Left colon (tissue), 2 donors: ENCODE results near the gene HSD17B1. TPM values are rescaled to one million over a fixed set of nuclear protein-coding genes. Genes with fewer than 3 reads are reported as not detected.
"Not testable (repeated sequence)": the region's sequence is repeated elsewhere in the genome, so short reads cannot be mapped to it uniquely, and the experiment has no call there.

Experiments
- ATAC-seq: fragments of 200-7000 bp; cut with Tn5 transposase; one replicate; pipeline ENCODE4 v1.9.1; 2020; ENCODE audit warnings: mild to moderate bottlenecking, moderate library complexity
- DNase-seq, 2 donors: peaks; one replicate each; pipeline ENCODE4 v3.0.0-alpha.2; 2020
- intact Hi-C, 2 donors: fragments of 100-400 bp; cut with DNase I in 1 of 2; cut with micrococcal nuclease in 1 of 2; formaldehyde crosslinking; loops; one replicate each; pipeline versions ENCODE4 v1.11.2 to v1.14.0; 2022; cut with DNase I, micrococcal nuclease
- total RNA-seq, 2 donors: library from RNA; stranded (reverse); fragmentation: NEBNext Ultra II Directional; extraction: Animal tissue kit (Norgen Biotek cat#: 25700); gene quantifications; one replicate each; pipeline ENCODE4 v1.2.1, GENCODE V29; 2021
- donor health status: DM: no; HTN: no; CAD: no.
- donor health status: DM: yes; HTN: yes; CAD: no.

The HSD17B1 gene
- total RNA-seq, 2 donors from 2014 or later: 0.85 to 0.98 TPM

DNA sequence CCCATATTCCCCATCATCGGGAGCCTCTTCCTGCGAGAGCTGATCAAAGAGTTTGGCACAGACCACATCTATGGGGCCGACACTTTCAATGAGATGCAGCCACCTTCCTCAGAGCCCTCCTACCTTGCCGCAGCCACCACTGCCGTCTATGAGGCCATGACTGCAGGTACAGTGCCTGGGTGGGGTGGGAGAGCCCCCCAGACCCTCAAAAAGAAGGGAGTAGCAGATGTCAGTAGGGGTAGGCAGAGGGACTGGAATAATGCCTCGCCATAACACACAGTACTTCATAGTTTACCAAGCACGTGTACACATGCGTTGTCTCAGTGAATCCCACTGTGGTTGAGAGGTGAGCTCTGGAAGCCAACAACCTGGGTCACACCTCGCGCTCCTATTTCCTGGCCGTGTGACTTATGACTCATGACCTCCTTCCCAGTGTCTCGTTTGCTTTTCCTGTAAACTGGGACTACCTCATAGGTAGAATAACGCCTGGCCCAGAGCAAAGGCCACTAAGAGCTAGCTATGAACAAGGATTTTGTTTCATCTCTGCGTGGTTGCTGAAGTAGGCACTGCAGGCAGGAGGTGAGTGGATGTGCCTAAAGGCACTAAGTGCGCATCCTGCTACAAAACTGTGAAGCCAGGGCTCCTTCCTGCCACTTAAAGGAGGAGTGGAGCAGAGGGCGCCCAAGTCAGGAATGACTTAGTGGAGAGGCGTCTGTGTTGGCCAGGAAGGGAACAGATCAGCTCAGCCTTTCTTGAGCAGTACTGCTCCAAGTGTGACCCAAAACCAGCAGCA, 11.5 kb upstream of the HSD17B1 start:
- intact Hi-C loops: no loop called here
- peak; percentile 40 to 72 for DNase-seq
- ATAC-seq: peak; percentile 79

DNA sequence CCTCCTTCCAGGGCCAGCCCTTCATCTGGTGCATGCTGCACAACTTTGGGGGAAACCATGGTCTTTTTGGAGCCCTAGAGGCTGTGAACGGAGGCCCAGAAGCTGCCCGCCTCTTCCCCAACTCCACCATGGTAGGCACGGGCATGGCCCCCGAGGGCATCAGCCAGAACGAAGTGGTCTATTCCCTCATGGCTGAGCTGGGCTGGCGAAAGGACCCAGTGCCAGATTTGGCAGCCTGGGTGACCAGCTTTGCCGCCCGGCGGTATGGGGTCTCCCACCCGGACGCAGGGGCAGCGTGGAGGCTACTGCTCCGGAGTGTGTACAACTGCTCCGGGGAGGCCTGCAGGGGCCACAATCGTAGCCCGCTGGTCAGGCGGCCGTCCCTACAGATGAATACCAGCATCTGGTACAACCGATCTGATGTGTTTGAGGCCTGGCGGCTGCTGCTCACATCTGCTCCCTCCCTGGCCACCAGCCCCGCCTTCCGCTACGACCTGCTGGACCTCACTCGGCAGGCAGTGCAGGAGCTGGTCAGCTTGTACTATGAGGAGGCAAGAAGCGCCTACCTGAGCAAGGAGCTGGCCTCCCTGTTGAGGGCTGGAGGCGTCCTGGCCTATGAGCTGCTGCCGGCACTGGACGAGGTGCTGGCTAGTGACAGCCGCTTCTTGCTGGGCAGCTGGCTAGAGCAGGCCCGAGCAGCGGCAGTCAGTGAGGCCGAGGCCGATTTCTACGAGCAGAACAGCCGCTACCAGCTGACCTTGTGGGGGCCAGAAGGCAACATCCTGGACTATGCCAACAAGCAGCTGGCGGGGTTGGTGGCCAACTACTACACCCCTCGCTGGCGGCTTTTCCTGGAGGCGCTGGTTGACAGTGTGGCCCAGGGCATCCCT, 9.3 kb upstream of the HSD17B1 start:
- DNase-seq: no peak
- intact Hi-C loops: no loop called here
- no peak for ATAC-seq

DNA sequence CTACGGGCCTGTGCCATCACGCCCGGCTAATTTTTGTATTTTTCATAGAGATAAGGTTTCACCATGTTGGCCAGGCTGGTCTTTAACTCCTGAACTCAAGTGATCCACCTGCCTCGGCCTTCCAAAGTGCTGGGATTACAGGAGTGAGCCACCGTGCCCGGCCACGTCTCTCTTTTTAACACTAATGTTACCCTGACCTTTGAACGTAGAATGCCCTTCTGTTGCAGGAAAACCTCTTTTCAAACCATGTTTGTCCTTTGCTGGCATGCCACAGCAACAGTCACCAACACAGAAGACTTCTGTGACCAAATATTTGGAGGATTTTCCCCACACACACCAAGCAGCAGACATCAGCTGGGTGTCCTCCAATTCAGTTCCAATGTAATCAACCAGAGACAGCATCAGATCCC, 7.8 kb upstream of the HSD17B1 start:
- intact Hi-C loops: no loop called here
- ATAC-seq: no peak

DNA sequence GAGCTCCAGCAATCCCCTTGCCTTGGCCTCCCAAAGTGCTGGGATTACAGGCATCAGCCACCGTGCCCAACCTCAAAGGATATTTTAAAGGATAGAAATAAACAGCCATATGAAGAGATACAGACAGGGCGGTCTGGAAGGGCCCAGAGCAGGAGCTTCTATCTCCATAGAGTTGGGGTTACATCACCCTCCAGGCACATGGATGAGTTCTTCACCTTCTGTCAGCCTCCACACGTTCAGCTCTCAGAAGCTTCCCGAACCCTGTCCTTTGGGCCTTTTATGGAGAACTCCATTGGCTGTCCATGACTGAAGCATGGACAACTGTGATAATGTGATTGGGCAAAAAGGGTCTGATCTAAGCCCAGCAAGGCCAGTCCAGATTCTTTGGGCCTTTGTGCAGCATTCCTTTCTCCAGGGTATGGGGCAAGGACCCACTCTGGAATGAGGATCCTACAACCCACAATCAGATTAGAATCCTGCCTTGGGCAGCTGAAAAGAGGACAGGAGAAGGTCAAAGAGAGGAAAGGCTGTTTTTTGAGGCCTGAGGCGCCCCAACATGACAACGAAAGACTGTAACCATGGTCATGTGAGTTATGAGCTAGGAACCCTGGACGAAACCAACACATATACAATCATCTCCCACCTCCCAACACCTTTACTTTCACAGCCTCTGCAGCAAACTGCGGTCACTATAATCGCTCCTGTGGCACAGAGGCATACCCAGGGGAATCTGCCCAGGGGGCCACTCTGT, 6.8 kb upstream of the HSD17B1 start:
- intact Hi-C loops, ATAC-seq, DNase-seq: not testable (repeated sequence)

More for the DNA sequence above, 7.8 kb upstream of the HSD17B1 start:
- no peak for DNase-seq

DNA sequence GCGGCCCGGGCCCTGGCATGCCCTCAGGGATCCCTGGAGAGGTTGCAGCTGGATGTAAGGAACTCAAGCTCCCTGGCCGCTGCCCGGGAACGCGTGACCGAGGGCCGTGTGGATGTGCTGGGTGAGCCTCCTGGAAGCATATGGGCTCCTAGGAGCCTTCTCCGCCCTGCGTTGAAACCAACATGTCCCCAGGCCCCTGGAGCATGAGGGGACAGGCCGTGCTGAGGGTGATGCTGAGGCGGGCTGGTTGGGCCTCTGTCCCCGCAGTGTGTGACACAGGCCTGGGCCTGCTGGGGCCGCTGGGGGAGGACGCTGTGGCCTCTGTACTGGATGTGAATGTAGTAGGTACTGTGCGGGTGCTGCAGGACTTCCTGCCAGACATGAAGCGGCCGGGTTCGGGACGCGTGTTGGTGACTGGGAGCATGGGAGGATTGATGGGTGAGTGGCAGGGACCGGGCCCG, 5.7 kb upstream of the HSD17B1 start:
- ATAC-seq (no peak), DNase-seq (peak in 1 of 2 donors; percentile 23)
- intact Hi-C loops: no loop called here

DNA sequence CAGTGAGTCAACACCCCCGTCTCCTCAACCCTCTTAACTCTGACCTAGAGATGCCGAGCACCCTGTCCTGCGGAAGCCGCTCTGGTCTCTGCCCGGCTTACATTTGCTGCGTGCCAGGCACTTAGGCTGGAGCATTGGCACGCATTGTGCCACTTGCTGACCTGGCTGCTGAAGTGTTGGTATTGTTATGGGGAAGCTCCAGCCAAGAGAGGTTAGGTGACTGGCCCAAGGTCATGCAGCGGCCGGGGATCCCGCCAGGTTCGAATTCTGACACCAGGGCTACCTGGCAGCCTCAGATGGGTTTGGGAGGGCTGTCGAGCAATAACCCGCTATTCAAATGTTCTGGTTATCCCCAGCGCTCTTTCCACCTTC, 5.0 kb upstream of the HSD17B1 start:
- no peak for ATAC-seq
- DNase-seq: peak in 1 of 2 donors; percentile 21
- intact Hi-C loops: no loop called here

DNA sequence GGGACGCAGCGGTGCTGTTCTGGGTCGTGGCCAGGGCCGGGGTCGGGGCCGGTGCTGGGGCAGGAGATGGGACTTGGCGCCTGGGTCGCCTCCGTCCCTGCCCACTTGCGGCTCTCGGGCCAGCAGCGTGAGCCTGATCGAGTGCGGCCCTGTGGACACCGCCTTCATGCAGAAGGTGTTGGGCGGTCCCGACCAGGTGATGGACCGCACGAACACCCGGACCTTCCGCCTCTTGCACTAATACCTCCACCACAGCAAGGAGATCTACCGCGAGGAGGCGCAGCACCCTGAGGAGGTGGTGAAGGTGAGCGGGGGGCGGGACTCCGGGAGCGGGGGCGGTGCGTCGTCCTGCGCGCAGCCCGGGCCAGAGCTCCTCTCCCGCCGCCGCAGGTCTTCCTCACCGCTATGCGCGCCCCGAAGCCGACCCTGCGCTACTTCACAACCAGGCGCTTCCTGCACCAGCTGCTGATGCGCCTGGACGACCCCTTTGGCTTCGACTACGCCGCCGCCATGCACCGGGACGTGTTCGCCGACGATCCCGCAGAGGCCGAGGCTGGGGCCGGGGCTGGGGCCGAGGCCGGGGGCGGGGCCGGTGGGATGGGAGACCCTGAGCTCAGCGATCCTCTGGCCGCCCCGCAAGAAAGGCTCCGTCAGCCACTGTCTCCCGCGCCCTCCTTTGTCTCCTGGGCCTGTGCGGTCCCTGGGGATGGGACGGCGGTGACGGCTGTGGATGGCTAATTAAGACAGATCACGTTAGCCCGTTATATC, 4.5 kb upstream of the HSD17B1 start:
- intact Hi-C loops: no loop called here
- DNase-seq (peak; percentile 88 to 96), ATAC-seq (peak; percentile 92)

DNA sequence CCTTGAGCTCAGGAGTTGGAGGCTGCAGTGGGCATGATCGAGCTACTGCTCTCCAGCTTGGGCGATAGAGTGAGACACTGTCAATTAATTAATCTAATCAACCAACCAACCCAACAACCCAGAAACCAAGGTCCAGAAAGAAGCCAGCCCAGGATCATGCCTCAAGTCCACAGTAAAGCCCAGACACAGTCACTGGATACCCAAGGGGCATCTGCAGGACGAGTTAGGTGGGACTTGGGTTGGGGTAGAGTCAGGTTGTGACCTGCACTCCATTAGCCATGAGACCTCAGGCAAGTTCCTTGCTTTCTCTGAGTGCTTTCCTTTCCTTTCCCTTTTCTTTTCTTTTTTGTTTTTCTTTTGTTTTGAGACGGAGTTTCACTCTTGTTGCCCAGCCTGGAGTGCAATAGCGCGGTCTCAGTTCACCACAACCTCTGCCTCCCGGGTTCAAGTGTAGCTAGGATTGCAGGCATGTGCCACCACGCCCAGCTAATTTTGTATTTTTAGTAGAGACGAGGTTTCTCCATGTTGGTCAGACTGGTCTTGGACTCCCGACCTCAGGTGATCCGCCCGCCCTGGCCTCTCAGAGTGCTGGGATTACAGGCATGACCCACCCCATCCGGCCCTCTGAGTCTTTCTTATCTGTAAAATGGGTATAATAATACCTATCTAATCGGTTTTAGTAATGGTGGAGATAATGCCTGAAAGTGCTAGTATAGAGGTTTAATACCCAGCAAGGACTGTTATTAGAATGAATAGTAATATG, 3.5 kb upstream of the HSD17B1 start:
- ATAC-seq (no peak), DNase-seq (no peak)
- intact Hi-C loops: no loop called here

DNA sequence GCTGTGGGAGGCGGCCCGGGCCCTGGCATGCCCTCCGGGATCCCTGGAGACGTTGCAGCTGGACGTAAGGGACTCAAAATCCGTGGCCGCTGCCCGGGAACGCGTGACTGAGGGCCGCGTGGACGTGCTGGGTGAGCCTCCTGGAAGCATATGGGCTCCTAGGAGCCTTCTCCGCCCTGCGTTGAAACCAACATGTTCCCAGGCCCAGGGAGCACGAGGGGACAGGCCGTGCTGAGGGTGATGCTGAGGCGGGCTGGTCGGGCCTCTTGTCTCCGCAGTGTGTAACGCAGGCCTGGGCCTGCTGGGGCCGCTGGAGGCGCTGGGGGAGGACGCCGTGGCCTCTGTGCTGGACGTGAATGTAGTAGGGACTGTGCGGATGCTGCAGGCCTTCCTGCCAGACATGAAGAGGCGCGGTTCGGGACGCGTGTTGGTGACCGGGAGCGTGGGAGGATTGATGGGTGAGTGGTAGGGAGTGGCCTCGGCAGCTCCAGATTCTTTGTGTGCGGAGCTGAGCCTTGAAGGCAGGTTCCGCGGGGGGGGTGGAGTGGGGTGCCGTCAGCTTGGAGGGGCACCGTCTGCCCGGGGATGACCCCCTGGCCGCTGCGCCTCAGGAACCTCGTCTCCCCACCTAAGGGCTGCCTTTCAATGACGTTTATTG, 567 bp downstream of the HSD17B1 start:
- intact Hi-C loops: no loop called here
- ATAC-seq (no peak), DNase-seq (peak; percentile 29)

DNA sequence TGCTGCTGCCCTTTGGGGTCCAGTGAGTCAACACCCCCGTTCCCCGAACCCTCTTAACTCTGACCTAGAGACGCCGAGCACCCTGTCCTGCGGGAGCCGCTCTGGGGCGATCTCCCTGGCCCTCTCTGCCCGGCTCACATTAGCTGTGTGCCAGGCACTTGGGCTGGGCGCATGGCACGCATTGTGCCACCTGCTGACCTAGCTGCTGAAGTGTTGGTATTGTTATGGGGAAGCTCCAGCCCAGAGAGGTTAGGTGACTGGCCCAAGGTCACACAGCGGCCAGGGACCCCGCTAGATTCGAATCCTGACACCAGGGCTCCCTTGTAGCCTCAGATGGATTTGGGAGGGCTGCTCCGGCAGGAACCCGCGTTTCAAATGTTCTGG, 1.1 kb downstream of the HSD17B1 start:
- DNase-seq: peak; percentile 36 to 42
- intact Hi-C loops: no loop called here
- peak; percentile 47 for ATAC-seq

DNA sequence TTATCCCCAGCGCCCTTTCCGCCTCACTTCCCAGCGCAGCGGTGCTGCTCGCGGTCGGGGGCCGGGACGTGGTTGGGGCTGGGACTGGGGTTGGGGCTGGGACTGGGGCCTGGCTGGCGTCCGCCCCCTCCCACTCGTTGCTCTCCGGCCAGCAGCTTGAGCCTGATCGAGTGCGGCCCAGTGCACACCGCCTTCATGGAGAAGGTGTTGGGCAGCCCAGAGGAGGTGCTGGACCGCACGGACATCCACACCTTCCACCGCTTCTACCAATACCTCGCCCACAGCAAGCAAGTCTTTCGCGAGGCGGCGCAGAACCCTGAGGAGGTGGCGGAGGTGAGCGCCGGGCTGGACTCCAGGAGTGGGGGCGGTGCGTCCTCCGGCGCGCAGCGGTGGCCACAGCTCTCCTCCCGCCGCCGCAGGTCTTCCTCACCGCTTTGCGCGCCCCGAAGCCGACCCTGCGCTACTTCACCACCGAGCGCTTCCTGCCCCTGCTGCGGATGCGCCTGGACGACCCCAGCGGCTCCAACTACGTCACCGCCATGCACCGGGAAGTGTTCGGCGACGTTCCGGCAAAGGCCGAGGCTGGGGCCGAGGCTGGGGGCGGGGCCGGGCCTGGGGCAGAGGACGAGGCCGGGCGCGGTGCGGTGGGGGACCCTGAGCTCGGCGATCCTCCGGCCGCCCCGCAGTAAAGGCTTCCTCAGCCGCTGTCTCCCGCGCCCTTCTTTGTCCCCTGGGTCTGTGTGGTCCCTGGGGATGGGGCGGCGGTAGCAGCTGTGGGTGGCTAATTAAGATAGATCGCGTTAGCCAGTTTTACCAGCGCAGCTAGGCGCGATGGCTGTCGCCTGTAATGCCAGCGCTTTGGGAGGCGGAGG, 1.8 kb downstream of the HSD17B1 start:
- ATAC-seq (peak; percentile 89), DNase-seq (peak; percentile 88 to 92)
- intact Hi-C loops: no loop called here

DNA sequence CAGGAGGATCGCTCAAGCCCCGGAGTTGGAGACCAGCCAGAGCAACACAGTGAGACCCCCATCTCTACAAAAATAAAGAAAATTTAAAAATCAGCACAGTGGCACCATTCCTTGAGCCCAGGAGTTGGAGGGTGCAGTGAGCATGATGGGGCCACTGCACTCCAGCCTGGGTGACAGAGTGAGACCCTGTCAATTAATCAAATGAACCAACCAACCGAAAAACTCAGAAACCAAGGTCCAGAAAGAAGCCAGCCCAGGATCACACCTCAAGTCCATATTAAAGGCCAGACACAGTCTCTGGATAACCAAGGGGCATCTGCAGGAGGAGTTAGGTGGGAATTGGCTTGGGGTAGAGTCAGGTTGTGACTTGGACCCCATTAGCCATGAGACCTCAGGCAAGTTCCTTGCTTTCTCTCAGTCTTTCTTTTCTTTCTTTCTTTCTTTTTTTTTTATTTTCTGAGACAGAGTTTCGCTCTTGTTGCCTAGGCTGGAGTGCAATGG, 2.4 kb downstream of the HSD17B1 start:
- intact Hi-C loops: no loop called here
- ATAC-seq (no peak), DNase-seq (no peak)

DNA sequence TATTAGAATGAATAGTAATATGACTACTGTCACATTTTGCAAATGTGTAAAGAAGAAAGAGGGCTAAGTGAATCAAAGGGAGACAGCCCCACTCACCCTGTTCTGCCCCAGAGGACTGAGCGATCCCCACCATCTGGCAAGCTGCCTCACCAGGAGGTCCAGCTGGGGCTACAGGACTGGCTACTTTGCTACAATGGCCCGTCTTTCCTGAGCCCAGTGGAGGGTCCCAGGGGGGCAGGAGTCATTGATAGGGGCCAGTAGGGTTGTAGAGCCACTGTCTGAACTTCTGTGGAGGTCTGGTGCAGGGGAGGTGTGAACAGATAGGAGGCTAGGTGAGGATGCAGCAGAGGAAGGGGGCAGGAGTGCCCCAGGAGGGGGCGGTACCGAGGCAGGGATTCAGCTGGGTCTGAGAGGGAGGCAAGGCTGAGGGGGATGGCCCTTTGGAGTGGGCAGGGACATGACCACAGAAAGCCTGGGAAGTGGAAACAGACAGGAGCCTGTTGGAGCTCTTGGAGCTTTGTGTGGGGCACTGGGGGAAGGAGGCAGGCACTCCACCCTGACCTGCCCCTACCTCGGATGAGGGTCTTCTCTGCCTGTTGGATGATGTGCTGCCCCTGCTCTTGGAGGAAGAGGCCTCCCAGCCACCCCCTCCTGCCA, 3.4 kb downstream of the HSD17B1 start:
- ATAC-seq, intact Hi-C loops: not testable (repeated sequence)
- DNase-seq: peak in 1 of 2 donors; percentile 32

DNA sequence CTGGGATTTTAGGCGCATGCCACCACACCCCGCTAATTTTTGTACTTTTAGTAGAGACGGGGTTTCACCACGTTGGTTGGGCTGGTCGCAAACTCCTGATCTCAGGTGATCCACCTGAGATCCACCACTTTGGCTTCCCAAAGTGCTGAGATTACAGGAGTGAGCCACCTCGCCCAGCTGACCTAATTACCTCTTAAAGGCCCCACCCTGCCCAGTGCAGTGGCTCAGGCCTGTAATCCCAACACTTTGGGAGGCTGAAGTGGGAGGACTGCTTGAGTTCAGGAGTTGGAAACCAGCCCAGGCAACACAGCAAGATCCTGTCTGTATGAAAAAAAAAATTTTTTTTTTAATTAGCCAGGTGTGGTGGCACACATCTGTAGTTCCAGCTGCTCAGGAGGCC, 6.4 kb downstream of the HSD17B1 start:
- peak; percentile 29 for ATAC-seq
- peak; percentile 48 to 54 for DNase-seq
- intact Hi-C loops: no loop called here

DNA sequence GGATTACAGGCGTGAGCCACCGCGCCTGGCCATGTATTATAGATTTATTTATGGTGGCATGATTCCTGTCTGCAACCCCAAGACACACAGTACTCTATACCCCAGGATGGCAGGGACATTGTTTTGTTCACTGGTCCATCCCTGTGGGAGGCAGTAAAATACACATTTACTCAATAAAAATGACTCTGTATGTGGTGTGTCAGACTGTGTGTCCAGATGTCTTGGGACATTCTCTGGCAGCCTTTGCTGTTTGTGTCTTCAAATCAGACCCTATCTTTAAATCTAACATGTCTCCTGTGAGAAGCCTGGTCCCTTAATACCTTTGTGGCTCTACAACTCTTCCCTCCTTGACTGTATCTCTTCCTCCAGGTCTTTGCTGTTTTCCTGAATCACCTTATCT, 7.5 kb downstream of the HSD17B1 start:
- no peak for DNase-seq
- no peak for ATAC-seq
- intact Hi-C loops: no loop called here
